ENCODE measurements around the gene RBM33.

Gene RBM33

DNA sequence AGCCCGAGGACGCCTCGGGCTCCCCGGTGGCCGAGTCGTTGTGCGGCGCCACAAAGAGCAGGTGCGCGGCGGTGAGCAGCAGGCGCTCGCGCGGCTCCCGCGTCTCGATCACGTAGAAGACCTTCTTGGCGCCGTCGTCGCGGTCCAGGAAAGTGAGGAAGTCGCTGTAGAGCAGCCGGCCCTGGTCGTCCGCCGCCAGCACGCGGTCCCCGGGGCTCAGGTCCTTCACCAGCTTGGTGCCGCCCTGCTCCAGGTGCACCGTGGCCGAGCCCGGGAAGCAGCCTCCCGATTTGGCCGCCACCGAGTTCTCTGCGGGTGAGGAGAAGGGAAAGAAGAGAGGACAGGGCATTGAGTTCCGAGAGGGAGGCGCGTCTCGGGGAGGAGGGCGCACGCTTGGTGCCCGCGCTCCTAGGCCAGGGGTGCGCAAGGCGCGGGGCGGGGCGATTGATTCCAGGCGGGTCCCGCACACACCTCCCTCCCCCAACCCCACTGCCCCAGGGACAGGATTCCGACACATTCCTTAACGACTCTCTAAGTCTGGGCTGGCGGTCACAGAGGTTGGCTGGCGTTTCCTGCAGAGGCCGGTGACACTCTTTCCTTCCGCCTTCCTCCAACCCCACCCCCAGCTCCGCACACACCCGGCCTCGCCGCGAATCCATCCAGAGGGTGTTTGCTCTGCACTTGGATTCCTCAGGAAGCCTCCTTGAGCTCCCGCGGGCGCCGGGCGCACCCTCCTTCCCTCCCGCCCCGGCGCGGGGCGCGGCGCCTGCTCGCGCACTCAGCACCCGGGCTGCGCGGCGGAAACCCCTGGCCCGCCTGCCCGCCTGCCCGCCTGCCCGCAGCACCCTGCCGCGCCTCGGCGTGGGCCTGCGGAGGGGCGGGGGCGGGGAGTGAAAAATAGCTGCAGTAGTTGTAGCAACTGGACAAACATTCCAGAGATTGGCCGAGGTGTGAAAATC lies 159.2 kb downstream of the RBM33 start:
- no peaks in the 10 kb centered on the region for H4K20me1 ChIP-seq (ENCODE audit: insufficient read depth, low read length)
- no peaks in the 10 kb centered on the region for H3F3A ChIP-seq (ENCODE audit: insufficient read depth, low read length)
- TF ChIP-seq EZH2 (IDR thresholded peaks at IDR 0.05; ENCODE audit: borderline replicate concordance, low read length), result no peak
- TF ChIP-seq CTCF (IDR thresholded peaks at IDR 0.05; ENCODE audit: low read length), result no peak
- no peak overlapping the region for H3K4me2 ChIP-seq (ENCODE audit: low read length)
- no peaks in the 10 kb centered on the region for H3K79me2 ChIP-seq (ENCODE audit: insufficient read depth, low read length)
- peaks cover 7% of the 10 kb centered on the region for H3K27me3 ChIP-seq (ENCODE audit: insufficient read depth, low read length)
- H3K9ac ChIP-seq (ENCODE audit: low read length), result no peak overlapping the region
- peaks cover 3% of the 10 kb centered on the region for H3K4me1 ChIP-seq (ENCODE audit: insufficient read depth, low read length, severe bottlenecking)
- no peaks in the 10 kb centered on the region for H3K36me3 ChIP-seq (ENCODE audit: insufficient read depth, low read length)
- H2AFZ ChIP-seq (ENCODE audit: low read length), result no peak overlapping the region
- H3K4me3 ChIP-seq (ENCODE audit: low read depth, low read length, poor library complexity, severe bottlenecking), result no peak overlapping the region
- no peak overlapping the region for H3K27ac ChIP-seq (ENCODE audit: low read depth, low read length, poor library complexity, severe bottlenecking)
- no peaks in the 10 kb centered on the region for H3K9me3 ChIP-seq (ENCODE audit: low read length)
- H3K9me2 ChIP-seq (ENCODE audit: low read depth, low read length), result no peaks in the 10 kb centered on the region

GRCh38 chr7:155804431-155804831 lies 160.0 kb downstream of the RBM33 start:
- Histone ChIP-seq H3K4me2 (ENCODE audit: low read length) (no peak overlapping the region), H3K4me1 (ENCODE audit: insufficient read depth, low read length, severe bottlenecking) (no peaks in the 10 kb centered on the region), H3K36me3 (ENCODE audit: insufficient read depth, low read length) (no peaks in the 10 kb centered on the region), H2AFZ (ENCODE audit: low read length) (no peak overlapping the region), H3K9me2 (ENCODE audit: low read depth, low read length) (no peaks in the 10 kb centered on the region), H3K27me3 (ENCODE audit: insufficient read depth, low read length) (peaks cover 2% of the 10 kb centered on the region), H3K9me3 (ENCODE audit: low read length) (no peaks in the 10 kb centered on the region), H3K79me2 (ENCODE audit: insufficient read depth, low read length) (no peaks in the 10 kb centered on the region), H3F3A (ENCODE audit: insufficient read depth, low read length) (no peaks in the 10 kb centered on the region), H3K27ac (ENCODE audit: low read depth, low read length, poor library complexity, severe bottlenecking) (no peak overlapping the region), H3K4me3 (ENCODE audit: low read depth, low read length, poor library complexity, severe bottlenecking) (no peak overlapping the region), H3K9ac (ENCODE audit: low read length) (no peak overlapping the region), H4K20me1 (ENCODE audit: insufficient read depth, low read length) (no peaks in the 10 kb centered on the region)
- no peak for TF ChIP-seq EZH2 (IDR thresholded peaks at IDR 0.05; ENCODE audit: borderline replicate concordance, low read length)

DNA sequence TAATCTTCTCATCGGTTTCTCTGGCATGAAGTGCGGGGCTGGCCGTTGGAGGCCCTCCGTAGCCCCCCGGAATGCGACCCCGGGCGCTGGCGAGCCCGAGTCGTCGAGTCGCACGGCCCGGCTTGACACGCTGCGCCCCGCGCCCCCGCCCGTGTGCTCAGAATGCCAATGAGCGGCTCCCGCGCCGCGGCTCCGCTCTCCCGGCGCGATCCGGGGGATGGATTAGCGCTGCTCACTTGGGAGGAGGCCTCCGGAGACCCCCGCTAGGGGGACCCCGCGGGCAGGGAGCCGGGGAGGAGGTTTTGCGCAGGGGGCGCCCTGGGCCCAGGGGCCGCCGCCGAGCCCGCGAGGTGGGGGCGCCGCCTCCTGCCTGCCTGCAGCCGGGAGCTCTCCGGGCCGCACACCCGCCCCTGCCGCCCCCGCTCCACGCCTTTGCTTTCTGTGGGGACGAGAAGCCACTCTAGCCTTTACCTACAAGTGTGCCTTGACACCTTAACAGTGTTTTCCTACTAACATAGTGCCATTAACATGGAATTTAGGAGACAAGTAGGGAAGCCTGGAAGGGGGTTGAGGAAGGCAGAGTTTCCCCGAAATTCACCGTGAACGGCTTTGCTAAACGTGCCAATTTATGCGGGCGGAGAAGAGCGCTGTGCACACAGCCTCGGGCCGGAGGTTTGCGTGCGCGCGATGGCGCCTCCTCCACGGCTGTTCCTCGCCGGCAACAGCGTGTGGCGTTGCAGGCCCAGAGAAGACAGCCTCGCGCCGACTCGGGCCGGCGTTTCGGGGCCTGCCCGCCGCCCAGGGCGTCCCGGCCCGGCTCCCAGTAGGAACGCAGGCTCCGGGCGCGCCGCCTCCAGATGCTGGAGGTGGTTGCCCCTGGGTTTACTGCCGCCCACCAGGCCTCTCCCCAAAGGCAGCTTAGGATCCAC lies 160.7 kb downstream of the RBM33 start:
- no peaks in the 10 kb centered on the region for H3K9me3 ChIP-seq (ENCODE audit: low read length)
- H3K4me2 ChIP-seq (ENCODE audit: low read length), result no peak overlapping the region
- no peak overlapping the region for H3K4me3 ChIP-seq (ENCODE audit: low read depth, low read length, poor library complexity, severe bottlenecking)
- no peaks in the 10 kb centered on the region; the same call in 1 of the 2 replicates for H3K27me3 ChIP-seq (ENCODE audit: insufficient read depth, low read length)
- H3K27ac ChIP-seq (ENCODE audit: low read depth, low read length, poor library complexity, severe bottlenecking), result no peak overlapping the region
- no peak for TF ChIP-seq EZH2 (IDR thresholded peaks at IDR 0.05; ENCODE audit: borderline replicate concordance, low read length)
- TF ChIP-seq CTCF (IDR thresholded peaks at IDR 0.05; ENCODE audit: low read length), result no peak
- no peaks in the 10 kb centered on the region for H3K36me3 ChIP-seq (ENCODE audit: insufficient read depth, low read length)
- H4K20me1 ChIP-seq (ENCODE audit: insufficient read depth, low read length), result no peaks in the 10 kb centered on the region
- no peaks in the 10 kb centered on the region for H3K79me2 ChIP-seq (ENCODE audit: insufficient read depth, low read length)
- H2AFZ ChIP-seq (ENCODE audit: low read length), result no peak overlapping the region
- H3K9me2 ChIP-seq (ENCODE audit: low read depth, low read length), result no peaks in the 10 kb centered on the region
- no peak overlapping the region for H3K9ac ChIP-seq (ENCODE audit: low read length)
- no peaks in the 10 kb centered on the region for H3K4me1 ChIP-seq (ENCODE audit: insufficient read depth, low read length, severe bottlenecking)
- no peaks in the 10 kb centered on the region for H3F3A ChIP-seq (ENCODE audit: insufficient read depth, low read length)
